Heart left ventricle (tissue), 13 donors: ENCODE results near the gene INPP4B.

ENCODE experiments used
- POLR2A ChIP-seq, 2 donors: fragments of 450-650 bp; IDR thresholded peaks; one replicate each; pipeline ENCODE4 v1.6.1; 2017; ENCODE audit warnings: antibody characterized with exemption in 2 of 2, mild to moderate bottlenecking in 2 of 2, moderate library complexity in 2 of 2
- TF ChIP-seq, protein P1 (sequence below), 12 donors: fragments of 200-600 bp; sonication (generic) in 4 of 12; IDR thresholded peaks; one replicate each; pipeline versions ENCODE4 v1.5.0 to v1.8.0; 2018 to 2022; ENCODE audit warnings: antibody characterized with exemption in 12 of 12, mild to moderate bottlenecking in 5 of 12
- donor health status: ischemic (EF 13 %, LVEDD 7.1; RV severe dilation, severe dysfunction).
- donor health status: DM: no; HTN: yes; CAD: no.
- donor health status: DM: no; HTN: no; CAD: no.
- donor health status: ischemic (EF 25% LVEDD 6.9; RV normal size, moderate dysfunction).
- donor health status: ischemic (EF 25% LVEDD 5.7; RV mildly dilated, moderate dysfunction).
- donor health status: ischemic (EF 35%, LVEDD 5.7; RV mildly dilated, moderate dysfunction).
- donor health status: nonischemic (EF 11% LVEDD 7.7; RV severe dilation, severe dysfunction).
- donor health status: DM: yes; HTN: yes; CAD: no.
- donor health status: PGD.
- donor health status: ischemic (EF 29% LVEDD 5.4; RV normal size, mild dysfunction).
- donor health status: nonischemic (EF 23%, LVEDD 6.1; RV moderate dilation, normal function).

DNA sequence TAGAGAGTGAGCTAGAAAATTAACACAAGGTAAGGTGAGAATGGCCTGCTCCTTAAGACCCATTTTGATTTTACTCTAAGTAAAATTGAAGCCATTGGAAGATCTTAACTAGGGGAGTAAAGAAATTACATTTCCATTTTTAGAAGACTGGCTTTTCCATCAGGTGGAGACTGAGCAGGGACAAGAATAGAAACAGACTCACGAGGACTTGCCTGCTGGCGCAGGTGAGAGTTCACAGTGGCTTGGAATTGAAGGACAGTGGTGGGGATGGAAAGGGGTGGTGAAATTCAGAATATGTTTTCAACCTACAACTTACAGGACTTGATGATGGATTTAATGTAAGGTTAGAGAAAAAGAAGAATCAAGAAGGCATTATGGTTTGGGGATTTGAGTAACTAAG is 427.4 kb downstream of the INPP4B start:
- TF ChIP-seq, protein P1, sequence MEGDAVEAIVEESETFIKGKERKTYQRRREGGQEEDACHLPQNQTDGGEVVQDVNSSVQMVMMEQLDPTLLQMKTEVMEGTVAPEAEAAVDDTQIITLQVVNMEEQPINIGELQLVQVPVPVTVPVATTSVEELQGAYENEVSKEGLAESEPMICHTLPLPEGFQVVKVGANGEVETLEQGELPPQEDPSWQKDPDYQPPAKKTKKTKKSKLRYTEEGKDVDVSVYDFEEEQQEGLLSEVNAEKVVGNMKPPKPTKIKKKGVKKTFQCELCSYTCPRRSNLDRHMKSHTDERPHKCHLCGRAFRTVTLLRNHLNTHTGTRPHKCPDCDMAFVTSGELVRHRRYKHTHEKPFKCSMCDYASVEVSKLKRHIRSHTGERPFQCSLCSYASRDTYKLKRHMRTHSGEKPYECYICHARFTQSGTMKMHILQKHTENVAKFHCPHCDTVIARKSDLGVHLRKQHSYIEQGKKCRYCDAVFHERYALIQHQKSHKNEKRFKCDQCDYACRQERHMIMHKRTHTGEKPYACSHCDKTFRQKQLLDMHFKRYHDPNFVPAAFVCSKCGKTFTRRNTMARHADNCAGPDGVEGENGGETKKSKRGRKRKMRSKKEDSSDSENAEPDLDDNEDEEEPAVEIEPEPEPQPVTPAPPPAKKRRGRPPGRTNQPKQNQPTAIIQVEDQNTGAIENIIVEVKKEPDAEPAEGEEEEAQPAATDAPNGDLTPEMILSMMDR (IDR thresholded peaks at IDR 0.05), result no peak
- no peak for TF ChIP-seq POLR2A (IDR thresholded peaks at IDR 0.05)
